H9 (cell line): ENCODE data around the gene RPS21. TPM values are rescaled to one million over a fixed set of nuclear protein-coding genes. Genes with fewer than 3 reads are reported as not detected.

Experiments used
- DNase-seq: peaks from one replicate; pipeline ENCODE4 v3.0.0-alpha.2; 2017
- H2AFZ ChIP-seq: one replicate; pipeline ENCODE4 v1.6.1; 2013; ENCODE audit warnings: mild to moderate bottlenecking, low read length, control low read depth, moderate library complexity
- H2AK5ac ChIP-seq: 2 replicates; pipeline ENCODE4 v1.6.1; 2013; ENCODE audit warnings: low read length, control low read depth, mixed read lengths; ENCODE audit not compliant: insufficient read length
- H2BK120ac ChIP-seq: one replicate; pipeline ENCODE4 v1.6.1; 2013; ENCODE audit warnings: low read depth, mild to moderate bottlenecking, low read length, control low read depth, inconsistent platforms; ENCODE audit not compliant: poor library complexity, severe bottlenecking
- H2BK12ac ChIP-seq: 2 replicates; pipeline ENCODE4 v1.6.1; 2013; ENCODE audit warnings: low read length, control low read depth, mixed read lengths, low read depth; ENCODE audit not compliant: insufficient read length
- H2BK15ac ChIP-seq: 2 replicates; pipeline ENCODE4 v1.6.1; 2013; ENCODE audit warnings: low read depth, low read length, control low read depth
- H2BK20ac ChIP-seq: one replicate; pipeline ENCODE4 v1.6.1; 2013; ENCODE audit warnings: low read depth, mild to moderate bottlenecking, low read length, control low read depth, inconsistent platforms; ENCODE audit not compliant: poor library complexity, severe bottlenecking
- H2BK5ac ChIP-seq: 2 replicates; pipeline ENCODE4 v1.6.1; 2013; ENCODE audit warnings: low read length, control low read depth, mixed read lengths; ENCODE audit not compliant: insufficient read length
- H3K14ac ChIP-seq: 2 replicates; pipeline ENCODE4 v1.6.1; 2013; ENCODE audit warnings: low read length, control low read depth; ENCODE audit not compliant: insufficient read depth
- H3K18ac ChIP-seq: 2 replicates; pipeline ENCODE4 v1.6.1; 2013; ENCODE audit warnings: low read depth, mild to moderate bottlenecking, mixed read lengths, low read length, control low read depth; ENCODE audit not compliant: insufficient read length
- H3K23ac ChIP-seq: 2 replicates; pipeline ENCODE4 v1.6.1; 2013; ENCODE audit warnings: low read length, control low read depth, mixed read lengths, low read depth; ENCODE audit not compliant: insufficient read length
- H3K23me2 ChIP-seq: 2 replicates; pipeline ENCODE4 v1.6.1; 2013; ENCODE audit warnings: low read depth, mild to moderate bottlenecking, mixed read lengths, low read length, control low read depth; ENCODE audit not compliant: insufficient read length, poor library complexity, severe bottlenecking
- H3K27ac ChIP-seq: 2 replicates; pipeline ENCODE4 v1.5.1; 2013; ENCODE audit warnings: low read length, control low read depth, mixed read lengths, low read depth; ENCODE audit not compliant: insufficient read length
- H3K27me3 ChIP-seq: 2 replicates; pipeline ENCODE4 v1.6.1; 2013; ENCODE audit warnings: low read length, control low read depth, inconsistent platforms; ENCODE audit not compliant: insufficient read depth
- H3K4ac ChIP-seq: 2 replicates; pipeline ENCODE4 v1.6.1; 2013; ENCODE audit warnings: low read depth, mild to moderate bottlenecking, control low read depth, inconsistent platforms, low read length, moderate library complexity
- H3K4me1 ChIP-seq: 2 replicates; pipeline ENCODE4 v1.6.1; 2013; ENCODE audit warnings: low read length, control low read depth, inconsistent platforms; ENCODE audit not compliant: insufficient read depth
- H3K4me2 ChIP-seq: 2 replicates; pipeline ENCODE4 v1.6.1; 2013; ENCODE audit warnings: low read length, control low read depth, mixed read lengths; ENCODE audit not compliant: insufficient read length, insufficient read depth
- H3K56ac ChIP-seq: 2 replicates; pipeline ENCODE4 v1.6.1; 2013; ENCODE audit warnings: low read depth, mild to moderate bottlenecking, mixed read lengths, low read length, control low read depth; ENCODE audit not compliant: insufficient read length
- H3K79me1 ChIP-seq: 2 replicates; pipeline ENCODE4 v1.6.1; 2013; ENCODE audit warnings: low read depth, mild to moderate bottlenecking, moderate library complexity, low read length, control low read depth, inconsistent platforms; ENCODE audit not compliant: insufficient read depth, poor library complexity, severe bottlenecking
- H3K79me2 ChIP-seq: 2 replicates; pipeline ENCODE4 v1.6.1; 2013; ENCODE audit warnings: low read length, control low read depth, inconsistent platforms; ENCODE audit not compliant: insufficient read depth
- H3K9ac ChIP-seq: 2 replicates; pipeline ENCODE4 v1.6.1; 2013; ENCODE audit warnings: low read length, control low read depth, mixed read lengths; ENCODE audit not compliant: insufficient read length; ENCODE audit errors: extremely low read depth
- H3K9me3 ChIP-seq: one replicate; pipeline ENCODE4 v1.6.1; 2013; ENCODE audit warnings: low read depth, low read length, inconsistent platforms; ENCODE audit not compliant: control insufficient read depth
- H3T11ph ChIP-seq: one replicate; pipeline ENCODE4 v1.6.1; 2013; ENCODE audit warnings: mild to moderate bottlenecking, low read length, control low read depth, inconsistent platforms
- H4K20me1 ChIP-seq: one replicate; pipeline ENCODE4 v1.6.1; 2013; ENCODE audit not compliant: control insufficient read depth, insufficient read length, insufficient read depth
- H4K5ac ChIP-seq: 2 replicates; pipeline ENCODE4 v1.6.1; 2013; ENCODE audit warnings: low read depth, mild to moderate bottlenecking, mixed read lengths, low read length, control low read depth; ENCODE audit not compliant: insufficient read length
- H4K8ac ChIP-seq: replicated peaks from 2 replicates; pipeline ENCODE4 v1.6.1; 2013; ENCODE audit warnings: low read length, control low read depth, mixed read lengths, low read depth; ENCODE audit not compliant: insufficient read length
- H4K91ac ChIP-seq: 2 replicates; pipeline ENCODE4 v1.6.1; 2013; ENCODE audit warnings: low read depth, mild to moderate bottlenecking, moderate library complexity, mixed read lengths, low read length, control low read depth; ENCODE audit not compliant: insufficient read length
- H3K27ac Mint-ChIP-seq, 3 experiments: 2 replicates in 2 of 3; 3 replicates in 1 of 3; pipeline ENCODE4 v1.8.0; 2020 to 2021; ENCODE audit warnings: mixed read lengths in 3 of 3, mild to moderate bottlenecking in 1 of 3, moderate library complexity in 1 of 3
- H3K27me3 Mint-ChIP-seq: 2 replicates; pipeline ENCODE4 v1.8.0; 2021; ENCODE audit warnings: low read depth, mild to moderate bottlenecking, moderate library complexity, mixed read lengths
- H3K36me3 Mint-ChIP-seq, 3 experiments: 2 replicates in 2 of 3; 3 replicates in 1 of 3; pipeline ENCODE4 v1.8.0; 2020 to 2021; ENCODE audit warnings: low read depth in 3 of 3, mixed read lengths in 3 of 3; ENCODE audit not compliant: insufficient read depth in 1 of 3
- H3K4me1 Mint-ChIP-seq, 2 experiments: 2 replicates each; pipeline ENCODE4 v1.8.0; 2020; ENCODE audit warnings: mixed read lengths in 2 of 2
- H3K4me3 Mint-ChIP-seq, 2 experiments: 2 replicates in 1 of 2; 3 replicates in 1 of 2; pipeline ENCODE4 v1.8.0; 2020 to 2021; ENCODE audit warnings: mild to moderate bottlenecking in 2 of 2, mixed read lengths in 2 of 2, moderate library complexity in 1 of 2
- H3K9me3 Mint-ChIP-seq, 2 experiments: 2 replicates in 1 of 2; 3 replicates in 1 of 2; pipeline ENCODE4 v1.8.0; 2020; ENCODE audit warnings: mild to moderate bottlenecking in 2 of 2, mixed read lengths in 2 of 2, moderate library complexity in 1 of 2
- CTCF ChIP-seq: fragments of 200-600 bp; sonication (generic); conservative IDR thresholded peaks from 3 replicates; pipeline ENCODE4 v1.8.0; 2021; ENCODE audit warnings: antibody characterized with exemption, mild to moderate bottlenecking
- WGBS: extraction: QIAGEN DNeasy Blood & Tissue Kit; methylation state at CpG from one replicate; pipeline ENCODE4 v1.1.7; 2013; ENCODE audit warnings: missing lambda C conversion rate, low lambda C conversion rate, mixed read lengths; ENCODE audit not compliant: insufficient read length; ENCODE audit errors: extremely low coverage; 5-methylcytosine and 5-hydroxymethylcytosine counted together
- total RNA-seq: library from RNA; stranded (reverse); gene quantifications from 2 replicates; pipeline ENCODE4 v1.2.1, GENCODE V29; 2021

The RPS21 gene
- total RNA-seq, 1 experiment from 2014 or later: 1,715 TPM

DNA sequence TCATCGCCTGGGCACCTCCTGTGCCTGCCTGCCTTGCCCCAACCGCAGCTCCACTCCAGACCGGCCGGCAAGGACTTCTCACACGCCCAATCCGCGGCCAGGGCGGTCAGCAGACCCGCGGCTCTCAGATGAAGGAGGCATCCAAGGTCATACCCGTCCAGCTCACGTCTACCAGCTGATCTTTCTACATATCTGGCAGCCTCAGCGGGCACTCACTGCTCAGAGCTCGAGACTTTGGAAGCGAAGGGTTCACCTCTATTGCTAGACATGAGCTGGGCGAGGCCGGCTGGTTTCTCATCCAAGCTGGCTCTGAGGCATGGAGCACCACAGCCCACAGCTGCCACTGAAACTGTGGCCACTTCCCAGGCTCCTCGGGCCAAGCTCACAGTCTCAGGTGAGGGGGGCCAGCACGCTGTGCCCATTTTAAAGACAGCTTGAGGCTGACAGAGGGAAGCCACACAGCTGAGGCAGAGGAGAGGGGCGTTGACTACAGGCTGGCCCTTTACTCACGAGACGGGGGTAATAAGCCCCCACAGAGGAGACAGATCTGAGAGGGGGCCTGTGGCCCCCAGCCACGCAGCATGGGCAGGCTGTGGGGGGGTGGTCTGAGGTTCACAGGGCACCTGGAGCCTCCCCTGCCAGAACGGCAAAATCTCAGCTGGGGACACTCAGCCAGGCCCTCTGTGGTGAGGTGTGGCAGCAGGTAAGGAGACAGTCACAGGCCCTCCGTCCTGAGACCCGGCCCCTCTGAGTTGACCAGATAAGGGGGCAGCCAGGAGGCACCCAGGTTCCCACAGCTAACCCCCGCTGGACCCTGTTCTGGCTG, 21.8 kb upstream of the RPS21 start:
- Histone ChIP-seq H4K91ac (peak overlapping the region; percentile 46), H3K23me2 (peaks cover 20% of the 10 kb centered on the region), H2BK5ac (no peak overlapping the region), H3K27me3 (no peaks in the 10 kb centered on the region), H2BK120ac (no peak overlapping the region), H2BK12ac (no peak overlapping the region), H3K4me2 (peak overlapping the region; percentile 58), H2AFZ (no peak overlapping the region), H4K5ac (no peak overlapping the region), H4K20me1 (no peaks in the 10 kb centered on the region), H2BK20ac (no peak overlapping the region), H2AK5ac (no peak overlapping the region), H3K4me1 (peaks cover 9% of the 10 kb centered on the region; the same call in 1 of the 2 replicates), H3K9ac (no peak overlapping the region), H3K4ac (no peak overlapping the region; the same call in 1 of the 2 replicates), H3K9me3 (no peaks in the 10 kb centered on the region), H2BK15ac (no peak overlapping the region), H3K27ac (no peak overlapping the region), H3K18ac (peak overlapping the region; percentile 13), H3K79me2 (peaks cover 6% of the 10 kb centered on the region; the same call in 1 of the 2 replicates), H4K8ac (no peak overlapping the region), H3K79me1 (peaks cover 3% of the 10 kb centered on the region), H3T11ph (no peak overlapping the region), H3K23ac (no peak overlapping the region), H3K56ac (no peak overlapping the region), H3K14ac (no peak overlapping the region; the same call in 1 of the 2 replicates)
- H3K4me1 Mint-ChIP-seq: peaks cover 35 to 58% of the 10 kb centered on the region in 2 experiments
- WGBS: no CpG with 5 or more reads among the region's 27 CpGs
- no peaks in the 10 kb centered on the region for H3K9me3 Mint-ChIP-seq
- peak overlapping the region; percentile 28 to 82 (median 80); a peak in 5 of 7 replicates for H3K27ac Mint-ChIP-seq
- no peaks in the 10 kb centered on the region; the same call in 1 of the 2 replicates for H3K27me3 Mint-ChIP-seq
- TF ChIP-seq CTCF: no peak
- H3K36me3 Mint-ChIP-seq: peaks cover 0 to 2% (median 1%) of the 10 kb centered on the region in 3 experiments; a peak in 1 of 7 replicates
- DNase-seq: peak; percentile 38
- peak overlapping the region; percentile 63 to 74; a peak in 4 of 5 replicates for H3K4me3 Mint-ChIP-seq
